Right hindlimb (tissue), 1 donor: ENCODE results near the gene OR8S1.
"Not testable (repeated sequence)": the region's sequence is repeated elsewhere in the genome, so short reads cannot be mapped to it uniquely, and the experiment has no call there.

Experiments
- DNase-seq: peaks from one replicate; pipeline ENCODE4 v3.0.0-alpha.2; 2018

The OR8S1 gene

GRCh38 chr12:48525332-48525731, at the start of gene OR8S1:
Gene OR8S1, plus strand, starts transcription at chr12:48525632. Its CDS starts 0 bp downstream, at chr12:48525632.
- DNase-seq = no peak

- no peak for DNase-seq
Measured at GRCh38 chr12:48482198-48482597, 43.2 kb upstream of the OR8S1 start, which contains the start of gene C12orf54. Gene C12orf54, plus strand, starts transcription at chr12:48482498. Its CDS starts 799 bp downstream, at chr12:48483297.

DNA sequence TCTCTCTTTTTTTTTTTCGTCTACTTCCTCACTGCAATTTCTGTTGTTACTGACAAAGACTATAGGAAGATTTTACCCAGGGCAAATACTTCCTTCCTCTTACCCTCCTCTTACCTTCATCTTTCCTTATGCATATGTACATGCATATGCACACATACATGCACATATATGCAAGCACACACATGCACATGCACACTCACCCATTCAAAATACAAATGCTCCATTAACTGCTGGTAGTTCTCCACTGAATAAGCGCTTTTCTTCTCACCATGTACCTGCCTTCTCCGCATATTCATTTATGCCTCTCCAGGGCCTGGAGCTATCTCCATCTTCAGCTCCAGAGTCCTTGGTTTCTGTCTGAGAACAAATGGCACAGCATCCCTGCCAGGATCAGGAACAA, 42.5 kb upstream of the OR8S1 start:
- no peak for DNase-seq

DNA sequence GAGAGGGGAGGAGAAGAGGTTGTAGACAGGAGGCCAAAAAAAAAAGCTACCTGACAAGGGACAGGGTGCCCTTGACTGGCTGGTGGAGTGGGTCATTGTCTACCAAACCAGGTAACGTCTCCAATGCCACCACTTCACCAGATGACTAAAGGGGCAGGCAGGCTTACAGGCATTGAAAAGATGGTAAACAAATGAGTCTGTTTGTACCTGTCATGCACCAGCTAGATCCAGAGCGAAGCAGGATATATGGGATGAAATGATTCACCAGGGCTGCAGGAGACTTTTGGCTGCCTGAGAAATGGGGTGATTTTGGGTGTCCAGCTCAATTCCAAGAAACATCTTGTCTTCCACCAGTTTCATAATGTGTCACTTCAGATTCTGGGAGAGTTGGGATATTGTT, 39.2 kb upstream of the OR8S1 start:
- no peak for DNase-seq

GRCh38 chr12:48486679-48487078, 38.8 kb upstream of the OR8S1 start:
- DNase-seq = no peak

GRCh38 chr12:48489012-48489411, 36.4 kb upstream of the OR8S1 start:
- DNase-seq = no peak

- DNase-seq = not testable (repeated sequence)
Measured at GRCh38 chr12:48489456-48489855, 36.0 kb upstream of the OR8S1 start.

GRCh38 chr12:48500281-48500680, 25.2 kb upstream of the OR8S1 start:
- not testable (repeated sequence) for DNase-seq

DNA sequence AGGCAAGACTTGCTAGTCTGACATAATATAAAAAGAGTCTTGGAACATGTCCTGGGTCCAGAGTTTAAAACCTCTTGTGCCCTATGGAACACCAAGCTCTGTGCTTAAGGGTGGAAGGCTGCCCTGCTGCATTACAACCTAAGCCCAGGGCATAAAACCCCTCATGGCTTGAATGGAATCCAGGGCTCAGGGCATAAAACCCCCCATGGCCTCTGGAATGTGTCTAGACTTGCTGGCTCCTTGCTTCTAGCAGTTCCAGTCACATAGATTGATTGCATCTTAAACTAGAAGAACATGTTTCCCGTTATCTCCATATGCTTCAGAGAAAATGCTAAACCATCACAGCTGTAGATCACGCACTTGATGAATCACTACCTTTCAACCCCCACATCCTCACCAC, 18.6 kb upstream of the OR8S1 start:
- not testable (repeated sequence) for DNase-seq

DNA sequence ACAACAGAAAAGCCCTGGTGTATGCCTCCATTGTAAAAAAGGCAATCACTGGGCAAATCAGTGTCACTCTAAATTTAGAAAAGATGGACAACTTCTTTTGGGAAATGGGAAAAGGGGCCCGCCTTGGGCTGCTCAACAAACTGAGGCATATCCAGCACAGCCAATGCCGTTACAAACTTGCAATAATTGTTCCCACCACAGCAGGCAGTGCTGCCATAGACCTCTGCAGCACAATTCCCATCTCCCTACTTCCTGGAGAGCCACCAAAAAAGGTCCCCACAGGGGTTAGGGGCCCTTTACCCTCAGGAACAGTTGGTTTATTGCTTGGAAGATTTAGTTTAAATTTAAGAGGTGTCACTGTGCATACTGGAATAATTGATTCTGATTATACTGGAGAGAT, 16.4 kb upstream of the OR8S1 start:
- no peak for DNase-seq

GRCh38 chr12:48510111-48510510, 15.3 kb upstream of the OR8S1 start:
- DNase-seq = no peak

DNA sequence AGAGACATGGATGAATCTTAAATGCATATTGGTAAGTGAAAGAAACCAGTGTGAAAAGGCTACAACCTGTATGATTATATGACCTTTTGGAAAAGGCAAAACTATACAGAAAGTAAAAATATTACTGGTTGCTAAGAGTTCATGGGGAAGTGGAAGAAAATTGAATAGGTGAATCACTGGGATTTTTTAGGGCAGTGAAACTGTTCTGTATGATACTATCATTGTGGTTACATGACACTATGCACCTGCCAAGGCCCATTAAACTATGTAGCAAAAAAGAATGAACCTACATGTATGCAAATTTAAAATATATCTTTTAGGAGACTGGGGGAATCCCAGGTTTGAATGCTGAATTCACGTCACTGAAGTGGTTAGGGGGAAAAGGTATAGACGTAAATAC, 12.6 kb upstream of the OR8S1 start:
- DNase-seq = no peak

DNA sequence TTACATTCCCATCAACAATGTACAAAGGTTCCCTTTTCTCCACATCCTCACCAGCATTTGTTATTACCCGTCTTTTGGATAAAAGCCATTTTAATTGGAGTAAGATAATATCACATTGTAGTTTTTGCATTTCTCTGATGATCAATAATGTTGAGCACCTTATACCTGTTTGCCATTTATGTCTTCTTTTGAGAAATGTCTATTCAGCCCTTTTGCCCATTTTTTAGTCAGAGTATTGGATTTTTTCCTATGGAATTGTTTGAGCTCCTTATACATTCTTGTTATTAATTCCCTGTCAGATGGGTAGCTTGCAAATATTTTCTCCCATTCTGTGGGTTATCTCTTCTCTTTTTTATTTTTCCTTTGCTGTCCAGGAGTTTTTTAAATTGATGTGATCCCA, 10.7 kb upstream of the OR8S1 start:
- no peak for DNase-seq

- DNase-seq = not testable (repeated sequence)
Measured at GRCh38 chr12:48520381-48520780, 5.1 kb upstream of the OR8S1 start.

DNA sequence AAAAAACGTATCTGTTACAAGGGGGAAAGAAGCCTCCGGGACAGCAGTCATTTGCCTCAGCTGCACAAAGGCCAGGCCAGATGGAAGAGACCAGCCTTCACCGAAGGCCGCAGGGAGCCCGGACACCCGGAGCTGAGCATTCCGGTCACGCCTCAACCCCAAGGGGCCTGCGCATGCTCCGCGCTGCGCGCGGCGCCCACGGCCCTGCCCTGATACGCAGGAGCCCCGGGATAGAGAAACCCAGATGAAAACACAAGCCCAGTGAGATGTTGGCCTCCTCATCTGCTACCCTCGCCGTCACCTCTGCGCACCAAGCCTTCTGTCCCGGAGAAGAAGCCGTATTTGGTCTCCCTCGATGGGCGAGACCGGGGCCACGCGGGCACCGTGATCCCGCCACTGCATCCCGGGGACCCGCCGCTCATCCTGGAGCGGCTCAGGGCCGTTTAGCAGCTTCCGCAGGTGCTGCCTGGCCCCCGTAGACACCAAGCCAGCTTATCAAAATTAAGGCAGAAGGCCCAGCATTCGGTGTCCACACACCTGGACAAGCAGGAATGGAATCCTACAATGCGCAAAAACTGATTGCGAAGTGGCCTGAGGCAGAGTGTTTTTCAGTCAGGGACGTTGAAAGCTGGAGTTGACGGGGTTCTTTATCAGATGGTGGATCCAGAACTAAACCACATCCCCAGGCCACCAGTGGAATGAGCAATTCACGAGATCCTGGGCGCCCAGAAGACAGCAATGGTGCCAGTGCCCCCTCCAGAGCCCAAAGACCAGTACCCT, 2.6 kb downstream of the OR8S1 start:
- DNase-seq = no peak

GRCh38 chr12:48532601-48533000, 7.2 kb downstream of the OR8S1 start:
- DNase-seq = no peak

- DNase-seq = no peak
Measured at GRCh38 chr12:48536602-48537001, 11.2 kb downstream of the OR8S1 start.

DNA sequence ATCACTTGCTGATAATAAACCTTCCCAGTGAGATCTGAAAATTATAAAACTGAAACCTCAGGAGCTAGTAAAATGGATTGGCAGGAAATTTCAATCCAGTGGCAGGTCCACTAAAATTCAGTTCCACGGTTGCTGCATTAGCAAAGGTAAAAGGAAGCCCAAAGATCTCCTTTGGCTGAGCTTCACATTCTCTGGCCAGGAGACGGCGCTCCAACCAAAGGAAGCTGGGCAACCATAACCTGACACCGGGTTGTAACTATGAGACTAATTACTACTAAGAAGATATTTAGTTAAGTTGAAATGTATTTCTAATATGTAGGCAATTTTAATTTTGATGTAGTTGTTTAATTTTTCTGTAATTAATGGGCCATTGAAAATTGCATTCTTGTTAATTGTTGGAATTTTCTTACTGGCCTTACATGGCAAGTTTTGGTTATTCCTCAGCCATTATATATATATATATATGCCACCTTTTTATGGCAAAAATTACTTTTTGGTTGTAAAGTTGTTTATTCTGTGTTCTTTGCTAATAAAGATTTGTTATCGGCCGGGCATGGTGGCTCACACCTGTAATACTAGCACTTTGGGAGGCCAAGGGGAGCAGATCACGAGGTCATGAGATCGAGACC, 17.0 kb downstream of the OR8S1 start:
- no peak for DNase-seq

DNA sequence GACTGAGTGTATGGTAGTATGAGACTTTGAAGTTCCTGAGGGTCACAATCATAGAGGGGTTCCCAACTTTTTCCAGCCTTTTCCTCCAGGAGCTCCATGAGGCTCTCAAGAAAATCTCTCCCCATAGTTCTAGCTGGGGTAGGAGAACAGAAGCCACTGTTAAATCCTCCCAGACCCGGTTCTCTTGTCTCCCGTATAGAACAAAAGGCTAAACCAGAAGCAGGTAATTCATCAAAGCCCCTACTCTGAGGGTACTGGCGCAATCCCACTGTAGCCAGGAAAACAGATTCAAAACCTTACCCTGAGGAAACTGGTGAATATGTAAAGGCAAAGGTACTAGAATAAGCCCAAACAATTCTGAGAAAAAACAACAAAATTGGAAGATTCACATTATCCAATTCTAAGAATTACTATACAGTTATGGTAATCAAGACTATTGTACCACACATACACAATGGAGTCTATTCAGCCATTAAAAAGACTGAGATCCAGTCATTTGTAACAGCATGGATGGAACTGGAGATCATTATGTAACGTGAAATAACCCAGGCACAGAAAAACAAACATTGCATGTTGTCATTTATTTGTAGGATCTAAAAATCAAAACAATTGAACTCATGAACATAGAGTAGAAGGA, 20.5 kb downstream of the OR8S1 start:
- no peak for DNase-seq

- not testable (repeated sequence) for DNase-seq
Measured at GRCh38 chr12:48547012-48547411, 21.6 kb downstream of the OR8S1 start.

DNA sequence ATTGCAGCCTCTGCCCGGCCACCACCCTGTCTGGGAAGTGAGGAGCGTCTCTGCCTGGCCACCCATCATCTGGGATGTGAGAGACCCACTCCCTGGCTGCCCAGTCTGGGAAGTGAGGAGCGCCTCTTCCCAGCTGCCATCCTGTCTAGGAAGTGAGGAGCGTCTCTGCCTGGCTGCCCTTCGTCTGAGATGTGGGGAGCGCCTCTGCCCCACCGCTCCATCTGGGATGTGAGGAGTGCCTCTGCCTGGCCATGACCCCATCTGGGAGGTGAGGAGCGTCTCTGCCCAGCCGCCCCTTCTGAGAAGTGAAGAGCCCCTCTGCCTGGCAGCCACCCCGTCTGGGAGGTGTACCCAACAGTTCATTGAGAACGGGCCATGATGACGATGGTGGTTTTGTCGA, 26.2 kb downstream of the OR8S1 start:
- DNase-seq = not testable (repeated sequence)

DNA sequence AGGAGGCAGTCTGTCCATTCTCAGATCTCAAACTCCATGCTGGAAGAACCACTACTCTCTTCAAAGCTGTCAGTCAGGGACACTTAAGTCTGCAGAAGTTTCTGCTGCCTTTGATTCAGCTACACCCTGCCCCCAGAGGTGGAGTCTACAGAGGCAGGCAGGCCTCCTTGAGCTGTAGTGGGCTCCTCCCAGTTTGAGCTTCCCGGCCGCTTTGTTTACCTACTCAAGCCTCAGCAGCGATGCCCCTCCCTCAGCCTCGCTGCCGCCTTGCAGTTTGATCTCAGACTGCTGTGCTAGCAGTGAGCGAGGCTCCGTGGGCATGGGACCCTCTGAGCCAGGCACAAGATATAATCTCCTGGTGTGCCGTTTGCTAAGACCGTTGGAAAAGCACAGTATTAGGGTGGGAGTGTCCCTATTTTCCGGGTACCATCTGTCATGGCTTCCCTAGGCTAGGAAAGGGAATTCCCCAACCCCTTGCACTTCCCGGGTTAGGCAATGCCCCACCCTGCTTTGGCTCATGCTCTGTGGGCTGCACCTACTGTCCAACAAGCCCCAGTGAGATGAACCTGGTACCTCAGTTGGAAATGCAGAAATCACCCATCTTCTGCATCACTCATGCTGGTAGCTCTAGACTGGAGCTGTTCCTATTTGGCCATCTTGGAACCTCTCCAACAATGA, 28.4 kb downstream of the OR8S1 start:
- not testable (repeated sequence) for DNase-seq

- DNase-seq = no peak
Measured at GRCh38 chr12:48556631-48557030, 31.2 kb downstream of the OR8S1 start.
